NCI-H2227 (cell line): ENCODE data around the gene NRXN3.

Experiments
- DNase-seq: peaks from one replicate; lab custom pipeline; 2025; ENCODE audit not compliant: unreplicated experiment; lab: John Stamatoyannopoulos, UW

The NRXN3 gene

GRCh38 chr14:78240567-78240966 lies 70.4 kb downstream of the NRXN3 start:
- DNase-seq = no peak

- no peak for DNase-seq
Observed at GRCh38 chr14:78242086-78242485, 71.9 kb downstream of the NRXN3 start.

- DNase-seq = no peak
Observed at GRCh38 chr14:78243187-78243586, 73.0 kb downstream of the NRXN3 start.

GRCh38 chr14:78245238-78245637 lies 75.1 kb downstream of the NRXN3 start:
- no peak for DNase-seq

- peak; percentile 33 for DNase-seq
Observed at GRCh38 chr14:78248501-78249090, 78.4 kb downstream of the NRXN3 start.

GRCh38 chr14:78251308-78251707 lies 81.1 kb downstream of the NRXN3 start:
- DNase-seq = no peak

GRCh38 chr14:78253986-78254385 lies 83.8 kb downstream of the NRXN3 start:
- DNase-seq = no peak

- DNase-seq = peak; percentile 52
Observed at GRCh38 chr14:78254911-78255461, 84.8 kb downstream of the NRXN3 start.

GRCh38 chr14:78259831-78260230 lies 89.7 kb downstream of the NRXN3 start:
- no peak for DNase-seq

- DNase-seq = no peak
Observed at GRCh38 chr14:78278464-78279250, 108.5 kb downstream of the NRXN3 start.

GRCh38 chr14:78282437-78282836 lies 112.3 kb downstream of the NRXN3 start:
- DNase-seq = peak; percentile 72

GRCh38 chr14:78286210-78286609 lies 116.0 kb downstream of the NRXN3 start:
- DNase-seq = no peak

- DNase-seq = no peak
Observed at GRCh38 chr14:78292003-78292402, 121.8 kb downstream of the NRXN3 start.

GRCh38 chr14:78297858-78298257 lies 127.7 kb downstream of the NRXN3 start:
- no peak for DNase-seq

- DNase-seq = no peak
Observed at GRCh38 chr14:78298298-78298697, 128.1 kb downstream of the NRXN3 start.

- DNase-seq = no peak
Observed at GRCh38 chr14:78302841-78303240, 132.7 kb downstream of the NRXN3 start.

GRCh38 chr14:78307671-78308070 lies 137.5 kb downstream of the NRXN3 start:
- DNase-seq = no peak

GRCh38 chr14:78308079-78308478 lies 137.9 kb downstream of the NRXN3 start:
- DNase-seq = no peak

- DNase-seq = no peak
Observed at GRCh38 chr14:78310272-78310671, 140.1 kb downstream of the NRXN3 start.

GRCh38 chr14:78313499-78313898 lies 143.3 kb downstream of the NRXN3 start:
- no peak for DNase-seq

GRCh38 chr14:78314484-78314883 lies 144.3 kb downstream of the NRXN3 start:
- DNase-seq = no peak

- peak; percentile 81 for DNase-seq
Observed at GRCh38 chr14:78316052-78316451, 145.9 kb downstream of the NRXN3 start.
